Peyer's patch (tissue), 4 donors: ENCODE data around the gene VCL. TPM values are rescaled to one million over a fixed set of nuclear protein-coding genes. Genes with fewer than 3 reads are reported as not detected.

Source experiments
- DNase-seq, 3 donors: peaks; one replicate each; pipeline ENCODE4 v3.0.0-alpha.2; 2017 to 2019
- H3K27ac ChIP-seq, 4 donors: fragments of 200-600 bp; sonication (generic); one replicate each; pipeline ENCODE4 v1.5.1; 2016 to 2019
- H3K27me3 ChIP-seq, 2 donors: fragments of 200-600 bp; sonication (generic); one replicate each; pipeline ENCODE4 v1.5.1; 2019
- H3K36me3 ChIP-seq, 3 donors: fragments of 200-600 bp; sonication (generic); one replicate each; pipeline ENCODE4 v1.5.1; 2016 to 2019
- H3K4me1 ChIP-seq, 4 donors: fragments of 200-600 bp; sonication (generic); one replicate each; pipeline ENCODE4 v1.5.1; 2016 to 2019
- H3K4me3 ChIP-seq, 4 donors: fragments of 200-600 bp; sonication (generic); 1 replicate in 3 of 4; 2 replicates in 1 of 4; pipeline ENCODE4 v1.5.1; 2016 to 2019; ENCODE audit warnings: mild to moderate bottlenecking in 1 of 4
- H3K9me3 ChIP-seq, 4 donors: fragments of 200-600 bp; sonication (generic); one replicate each; pipeline ENCODE4 v1.5.1; 2016 to 2019; ENCODE audit warnings: mild to moderate bottlenecking in 1 of 4
- POLR2A ChIP-seq, 2 donors: fragments of 450-650 bp; IDR thresholded peaks; one replicate each; pipeline ENCODE4 v1.5.1; 2017; ENCODE audit warnings: antibody characterized with exemption in 2 of 2, mild to moderate bottlenecking in 2 of 2, moderate library complexity in 2 of 2
- total RNA-seq, 4 donors: library from RNA; depleted of rRNA; stranded (reverse); fragments of >200 nt; gene quantifications; one replicate each; pipeline ENCODE4 v1.1.0, GENCODE V29; 2016
- TF ChIP-seq, protein P1 (sequence below), 6 experiments: fragments of 450-650 bp in 4 of 6; fragments of 200-600 bp in 2 of 6; sonication (generic) in 1 of 6; IDR thresholded peaks; one replicate each; pipeline ENCODE4 v1.5.1; 2017 to 2019; ENCODE audit warnings: antibody characterized with exemption in 6 of 6, mild to moderate bottlenecking in 3 of 6, moderate library complexity in 1 of 6

VCL gene
- total RNA-seq, 4 donors from 2014 or later, result 36.3 to 103 (median 61.4) TPM

DNA sequence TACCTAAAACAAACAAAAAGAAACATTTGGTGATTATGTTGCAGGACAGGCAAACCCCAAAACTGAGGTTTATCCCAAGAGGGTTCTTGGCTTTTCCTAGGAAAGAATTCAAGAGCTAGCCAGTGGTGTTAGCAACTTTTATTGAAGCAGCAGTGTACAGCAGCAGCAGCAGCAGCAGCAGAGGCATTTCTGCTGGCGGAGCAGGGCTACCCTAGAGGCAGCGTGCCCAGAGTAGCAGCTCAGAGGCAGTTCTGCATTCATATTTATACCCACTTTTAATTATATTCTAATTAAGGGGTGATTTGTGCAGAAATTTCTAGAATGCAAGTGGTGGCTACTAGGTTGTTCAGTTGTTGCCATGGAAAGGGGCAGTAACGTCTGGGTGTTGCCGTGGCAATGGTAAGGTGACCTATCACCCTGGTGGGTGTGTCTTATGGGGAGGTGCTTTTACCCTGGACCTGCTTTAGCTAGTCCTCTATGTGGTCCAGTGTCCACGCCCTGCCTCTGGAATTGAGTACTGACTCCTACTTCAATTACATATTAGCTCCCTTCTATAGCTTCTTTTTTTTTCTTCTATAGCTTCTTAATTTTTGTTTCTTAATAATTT, 53.9 kb downstream of the VCL start:
- Histone ChIP-seq H3K27ac (no peak overlapping the region), H3K36me3 (no peaks in the 10 kb centered on the region), H3K27me3 (no peaks in the 10 kb centered on the region), H3K4me3 (no peak overlapping the region), H3K9me3 (no peaks in the 10 kb centered on the region), H3K4me1 (peaks cover 0 to 30% (median 2%) of the 10 kb centered on the region in 4 donors)
- DNase-seq, result no peak
- no peak for TF ChIP-seq POLR2A (IDR thresholded peaks at IDR 0.05)
- TF ChIP-seq, protein P1, sequence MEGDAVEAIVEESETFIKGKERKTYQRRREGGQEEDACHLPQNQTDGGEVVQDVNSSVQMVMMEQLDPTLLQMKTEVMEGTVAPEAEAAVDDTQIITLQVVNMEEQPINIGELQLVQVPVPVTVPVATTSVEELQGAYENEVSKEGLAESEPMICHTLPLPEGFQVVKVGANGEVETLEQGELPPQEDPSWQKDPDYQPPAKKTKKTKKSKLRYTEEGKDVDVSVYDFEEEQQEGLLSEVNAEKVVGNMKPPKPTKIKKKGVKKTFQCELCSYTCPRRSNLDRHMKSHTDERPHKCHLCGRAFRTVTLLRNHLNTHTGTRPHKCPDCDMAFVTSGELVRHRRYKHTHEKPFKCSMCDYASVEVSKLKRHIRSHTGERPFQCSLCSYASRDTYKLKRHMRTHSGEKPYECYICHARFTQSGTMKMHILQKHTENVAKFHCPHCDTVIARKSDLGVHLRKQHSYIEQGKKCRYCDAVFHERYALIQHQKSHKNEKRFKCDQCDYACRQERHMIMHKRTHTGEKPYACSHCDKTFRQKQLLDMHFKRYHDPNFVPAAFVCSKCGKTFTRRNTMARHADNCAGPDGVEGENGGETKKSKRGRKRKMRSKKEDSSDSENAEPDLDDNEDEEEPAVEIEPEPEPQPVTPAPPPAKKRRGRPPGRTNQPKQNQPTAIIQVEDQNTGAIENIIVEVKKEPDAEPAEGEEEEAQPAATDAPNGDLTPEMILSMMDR (IDR thresholded peaks at IDR 0.05), result no peak

DNA sequence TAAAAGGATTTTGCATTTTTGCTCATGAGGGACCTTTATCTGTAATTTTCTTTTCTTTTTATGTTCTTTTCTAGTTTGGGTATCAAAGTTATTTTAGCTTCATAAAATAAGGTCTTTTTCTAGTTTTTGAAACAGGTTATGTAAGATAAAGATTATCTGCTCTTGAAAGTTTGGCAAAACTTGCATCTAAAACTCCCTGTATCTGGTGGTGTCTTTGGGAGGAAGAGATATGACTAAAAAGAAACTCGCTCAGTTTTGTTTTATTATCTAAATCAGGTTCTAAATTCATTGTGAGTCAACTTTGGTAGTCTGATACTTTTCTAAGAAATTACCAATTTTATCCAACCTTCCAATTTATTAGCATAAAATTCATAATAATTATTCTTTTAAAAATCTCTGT, 55.1 kb downstream of the VCL start:
- Histone ChIP-seq H3K27ac (no peak overlapping the region), H3K9me3 (no peaks in the 10 kb centered on the region), H3K4me1 (peaks cover 0 to 21% (median 2%) of the 10 kb centered on the region in 4 donors), H3K27me3 (no peaks in the 10 kb centered on the region), H3K36me3 (no peaks in the 10 kb centered on the region), H3K4me3 (no peak overlapping the region)
- DNase-seq, result no peak
- TF ChIP-seq, protein P1 (IDR thresholded peaks at IDR 0.05), result no peak
- no peak for TF ChIP-seq POLR2A (IDR thresholded peaks at IDR 0.05)

DNA sequence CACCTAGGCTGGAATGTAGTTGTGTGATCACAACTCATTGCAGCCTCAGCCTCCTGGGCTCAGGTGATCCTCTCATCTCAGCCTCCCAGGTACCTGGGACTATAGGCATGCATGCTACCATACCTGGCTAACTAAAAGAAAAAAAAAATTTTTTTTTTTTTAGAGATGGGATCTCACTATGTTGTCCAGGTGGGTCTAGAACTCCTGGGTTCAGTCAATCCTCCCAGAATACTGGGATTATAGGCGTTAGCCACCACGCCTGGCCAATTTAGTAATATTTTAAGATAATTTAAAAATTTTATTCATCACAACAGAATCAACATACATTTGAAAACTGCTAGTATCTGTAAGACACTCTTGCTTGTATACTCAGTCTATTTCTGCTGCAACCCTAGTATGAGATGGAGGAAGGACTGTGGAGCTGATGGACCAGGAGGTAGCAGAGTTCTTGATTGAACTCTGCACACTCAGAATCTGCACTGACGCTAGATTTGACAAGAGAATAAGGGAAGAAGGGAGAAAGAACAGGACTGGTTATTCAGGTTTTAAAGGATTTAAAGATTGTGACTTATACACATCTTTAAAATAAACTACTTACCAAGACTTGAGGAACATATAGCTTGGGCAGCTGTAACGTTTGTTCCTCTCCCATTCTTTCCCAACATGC, 57.6 kb downstream of the VCL start:
- H3K27ac ChIP-seq, result peak overlapping the region in 1 of 4 donors; percentile 9
- no peak for DNase-seq
- H3K36me3 ChIP-seq, result no peaks in the 10 kb centered on the region
- no peak for TF ChIP-seq POLR2A (IDR thresholded peaks at IDR 0.05)
- TF ChIP-seq, protein P1 (IDR thresholded peaks at IDR 0.05), result no peak
- no peaks in the 10 kb centered on the region for H3K27me3 ChIP-seq
- H3K9me3 ChIP-seq, result no peaks in the 10 kb centered on the region
- peaks cover 0 to 20% (median 2%) of the 10 kb centered on the region in 4 donors for H3K4me1 ChIP-seq
- H3K4me3 ChIP-seq, result no peak overlapping the region

DNA sequence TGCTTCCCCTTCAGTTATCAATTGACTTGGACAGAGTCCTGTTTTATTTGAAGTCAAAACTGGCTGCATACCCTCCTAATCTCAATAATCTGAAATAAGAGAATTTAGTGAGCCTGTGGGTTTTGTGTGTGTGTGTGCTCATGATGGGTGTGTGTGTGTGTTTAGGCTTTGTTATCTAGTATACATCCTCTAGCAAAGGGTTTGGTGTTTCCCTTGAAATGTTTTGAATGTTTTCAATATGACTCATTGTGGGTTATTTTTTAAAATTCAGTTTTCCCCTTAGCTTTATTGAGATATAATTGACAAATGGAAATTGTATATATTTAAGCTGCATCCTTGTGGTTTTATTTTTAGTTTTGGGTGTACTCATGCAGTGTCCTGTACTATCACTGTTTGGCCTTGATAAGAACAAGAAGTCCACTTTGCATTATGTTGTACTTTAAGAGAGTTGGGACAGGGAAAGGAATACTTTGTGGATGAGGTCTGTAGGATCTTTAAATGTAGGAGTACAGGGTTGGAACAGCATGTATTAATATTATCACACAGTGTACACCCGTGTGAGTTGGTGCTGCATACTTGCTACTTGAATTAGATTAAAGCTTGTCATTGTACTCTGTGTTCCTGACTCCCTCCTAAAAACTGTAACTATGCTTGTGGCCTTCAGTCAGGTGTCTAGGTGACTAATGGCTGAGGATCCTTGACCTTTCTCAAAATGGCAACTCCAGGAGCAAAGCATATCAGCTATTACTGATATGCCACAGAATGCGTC, 58.3 kb downstream of the VCL start:
- peak overlapping the region in 2 of 4 donors; percentile 9 to 18 for H3K27ac ChIP-seq
- H3K36me3 ChIP-seq, result no peaks in the 10 kb centered on the region
- peaks cover 0 to 20% (median 2%) of the 10 kb centered on the region in 4 donors for H3K4me1 ChIP-seq
- no peaks in the 10 kb centered on the region for H3K27me3 ChIP-seq
- DNase-seq, result no peak
- no peaks in the 10 kb centered on the region for H3K9me3 ChIP-seq
- TF ChIP-seq POLR2A (IDR thresholded peaks at IDR 0.05), result no peak
- TF ChIP-seq, protein P1 (IDR thresholded peaks at IDR 0.05), result no peak
- H3K4me3 ChIP-seq, result no peak overlapping the region

DNA sequence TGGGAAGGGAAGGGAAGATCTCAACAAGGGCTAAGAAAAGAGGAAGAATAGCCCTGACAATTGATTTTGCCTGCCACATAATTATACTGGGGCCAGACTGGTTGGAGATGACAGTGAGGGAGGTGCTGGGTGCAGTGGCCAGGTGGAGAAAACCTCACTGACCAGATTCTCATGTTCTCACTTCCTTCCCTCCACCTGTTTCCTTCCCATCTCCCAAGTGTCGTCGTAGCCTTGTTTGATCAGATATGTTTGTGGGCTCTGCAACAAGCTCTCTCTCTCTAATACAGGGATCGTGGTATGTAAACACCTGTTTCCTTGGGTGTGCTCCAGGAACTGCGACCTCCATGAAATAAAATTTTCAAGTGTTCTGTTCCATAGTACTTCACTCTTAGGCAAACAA, 60.2 kb downstream of the VCL start:
- no peaks in the 10 kb centered on the region for H3K27me3 ChIP-seq
- no peak overlapping the region for H3K27ac ChIP-seq
- DNase-seq, result no peak
- no peak for TF ChIP-seq POLR2A (IDR thresholded peaks at IDR 0.05)
- TF ChIP-seq, protein P1 (IDR thresholded peaks at IDR 0.05), result no peak
- no peaks in the 10 kb centered on the region for H3K36me3 ChIP-seq
- H3K9me3 ChIP-seq, result no peaks in the 10 kb centered on the region
- H3K4me3 ChIP-seq, result no peak overlapping the region
- H3K4me1 ChIP-seq, result peaks cover 0 to 14% (median 2%) of the 10 kb centered on the region in 4 donors
